ENCODE measurements around the gene SCNN1A.

The SCNN1A gene

GRCh38 chr12:6324936-6325750 lies 50.2 kb downstream of the SCNN1A start:
- Histone ChIP-seq H3K36me3 (ENCODE audit: control insufficient read depth, low read depth, low read length) (peaks cover 18% of the 10 kb centered on the region), H3K27me3 (ENCODE audit: control insufficient read depth, insufficient read depth, low read length) (no peaks in the 10 kb centered on the region), H3K4me1 (ENCODE audit: control insufficient read depth, low read depth, low read length) (peaks cover 49% of the 10 kb centered on the region), H3K9ac (ENCODE audit: low read length) (no peak overlapping the region), H3K4me3 (ENCODE audit: low read length) (no peak overlapping the region), H3K27ac (ENCODE audit: low read length) (no peak overlapping the region), H3K9me3 (ENCODE audit: control insufficient read depth, low read depth, low read length) (no peaks in the 10 kb centered on the region)

GRCh38 chr12:6323995-6324711 lies 51.2 kb downstream of the SCNN1A start:
- peak overlapping the region; percentile 38 for H3K4me3 ChIP-seq (ENCODE audit: low read length)
- H3K27ac ChIP-seq (ENCODE audit: low read length): peak overlapping the region; percentile 86
- H3K4me1 ChIP-seq (ENCODE audit: control insufficient read depth, low read depth, low read length): peaks cover 49% of the 10 kb centered on the region
- H3K27me3 ChIP-seq (ENCODE audit: control insufficient read depth, insufficient read depth, low read length): no peaks in the 10 kb centered on the region
- H3K36me3 ChIP-seq (ENCODE audit: control insufficient read depth, low read depth, low read length): peaks cover 23% of the 10 kb centered on the region
- no peaks in the 10 kb centered on the region for H3K9me3 ChIP-seq (ENCODE audit: control insufficient read depth, low read depth, low read length)
- peak overlapping the region; percentile 72 for H3K9ac ChIP-seq (ENCODE audit: low read length)

DNA sequence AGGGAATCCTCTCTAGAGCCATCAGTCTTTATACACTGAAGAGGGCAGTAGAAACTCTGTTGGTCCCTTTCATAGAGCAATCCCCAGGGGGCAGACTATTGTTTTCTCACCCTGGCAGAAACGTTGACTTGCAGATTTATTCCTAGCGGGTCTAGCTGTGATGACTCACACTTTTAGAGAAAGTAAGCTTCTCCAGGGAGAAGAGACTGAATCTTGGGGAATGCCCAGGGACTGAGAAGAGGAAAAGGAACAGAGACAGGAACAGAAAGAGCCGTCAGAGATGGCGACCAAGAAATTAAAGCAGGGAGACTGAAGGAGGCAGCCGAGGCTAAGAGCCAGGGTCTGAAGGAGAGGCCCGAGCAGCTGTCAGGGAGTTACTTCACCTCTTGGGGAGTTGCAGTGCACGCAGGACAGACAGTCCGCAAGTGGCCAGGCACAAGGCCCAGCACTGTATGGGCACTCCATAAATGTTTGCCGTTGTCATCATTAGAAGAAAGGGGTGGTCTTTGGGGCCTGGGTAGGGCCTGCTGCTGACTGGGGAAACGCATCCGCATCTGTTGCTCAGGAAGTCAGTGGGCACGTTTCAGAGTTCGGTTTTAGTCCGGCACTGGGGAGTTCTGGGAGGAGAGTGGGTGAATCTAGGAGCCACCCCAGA lies 51.9 kb downstream of the SCNN1A start:
- Histone ChIP-seq H3K36me3 (ENCODE audit: control insufficient read depth, low read depth, low read length) (peaks cover 20% of the 10 kb centered on the region), H3K4me1 (ENCODE audit: control insufficient read depth, low read depth, low read length) (peaks cover 49% of the 10 kb centered on the region), H3K27ac (ENCODE audit: low read length) (peak overlapping the region; percentile 86), H3K27me3 (ENCODE audit: control insufficient read depth, insufficient read depth, low read length) (no peaks in the 10 kb centered on the region), H3K9ac (ENCODE audit: low read length) (peak overlapping the region; percentile 72), H3K4me3 (ENCODE audit: low read length) (peak overlapping the region; percentile 38), H3K9me3 (ENCODE audit: control insufficient read depth, low read depth, low read length) (no peaks in the 10 kb centered on the region)

GRCh38 chr12:6322969-6323339 lies 52.4 kb downstream of the SCNN1A start:
- H3K27me3 ChIP-seq (ENCODE audit: control insufficient read depth, insufficient read depth, low read length): no peaks in the 10 kb centered on the region
- H3K9ac ChIP-seq (ENCODE audit: low read length): peak overlapping the region; percentile 33
- H3K9me3 ChIP-seq (ENCODE audit: control insufficient read depth, low read depth, low read length): no peaks in the 10 kb centered on the region
- H3K36me3 ChIP-seq (ENCODE audit: control insufficient read depth, low read depth, low read length): peaks cover 14% of the 10 kb centered on the region
- H3K27ac ChIP-seq (ENCODE audit: low read length): peak overlapping the region; percentile 67
- H3K4me1 ChIP-seq (ENCODE audit: control insufficient read depth, low read depth, low read length): peaks cover 47% of the 10 kb centered on the region
- H3K4me3 ChIP-seq (ENCODE audit: low read length): peak overlapping the region; percentile 28

DNA sequence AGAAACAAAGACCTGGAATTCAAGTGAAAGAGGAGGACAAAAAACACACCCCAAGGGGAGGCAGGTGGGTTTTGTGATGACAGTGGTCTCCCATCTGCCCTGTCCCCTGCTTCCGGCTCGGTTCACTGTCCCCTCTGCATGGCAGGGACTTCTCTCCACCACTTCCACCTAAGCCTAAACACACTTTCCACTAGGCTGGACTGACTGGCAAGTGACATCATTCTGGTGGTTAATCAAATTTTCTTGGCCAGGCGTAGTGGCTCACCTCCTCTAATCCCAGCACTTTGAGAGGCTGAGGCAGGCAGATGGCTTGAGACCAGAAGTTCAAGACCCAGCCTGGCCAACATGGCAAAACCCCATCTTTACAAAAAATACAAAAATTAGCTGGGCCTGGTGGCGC lies 53.0 kb downstream of the SCNN1A start:
- Histone ChIP-seq H3K36me3 (ENCODE audit: control insufficient read depth, low read depth, low read length) (peaks cover 13% of the 10 kb centered on the region), H3K27me3 (ENCODE audit: control insufficient read depth, insufficient read depth, low read length) (no peaks in the 10 kb centered on the region), H3K9me3 (ENCODE audit: control insufficient read depth, low read depth, low read length) (no peaks in the 10 kb centered on the region), H3K9ac (ENCODE audit: low read length) (no peak overlapping the region), H3K4me3 (ENCODE audit: low read length) (no peak overlapping the region), H3K27ac (ENCODE audit: low read length) (peak overlapping the region; percentile 8), H3K4me1 (ENCODE audit: control insufficient read depth, low read depth, low read length) (peaks cover 44% of the 10 kb centered on the region)

DNA sequence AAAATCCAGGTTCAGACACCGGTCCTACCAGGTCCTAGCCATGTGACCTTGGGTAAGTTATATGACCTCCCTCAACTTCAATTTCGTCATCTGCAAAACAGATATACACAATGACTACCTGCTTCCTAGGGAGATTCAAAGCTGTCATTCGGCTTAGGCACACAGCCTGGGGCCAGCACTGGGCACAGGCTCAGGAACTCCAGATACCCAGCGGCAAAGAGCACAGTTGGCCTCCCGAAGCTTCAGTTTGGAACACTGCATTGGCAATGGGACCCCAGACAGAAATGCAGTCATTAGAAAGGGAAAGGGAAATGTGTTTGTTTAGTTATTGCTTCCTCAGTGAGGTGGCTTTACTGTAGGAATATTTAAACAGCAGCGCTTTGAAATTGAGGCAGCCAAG lies 53.5 kb downstream of the SCNN1A start:
- Histone ChIP-seq H3K36me3 (ENCODE audit: control insufficient read depth, low read depth, low read length) (peaks cover 13% of the 10 kb centered on the region), H3K9me3 (ENCODE audit: control insufficient read depth, low read depth, low read length) (no peaks in the 10 kb centered on the region), H3K4me1 (ENCODE audit: control insufficient read depth, low read depth, low read length) (peaks cover 41% of the 10 kb centered on the region), H3K27me3 (ENCODE audit: control insufficient read depth, insufficient read depth, low read length) (no peaks in the 10 kb centered on the region), H3K4me3 (ENCODE audit: low read length) (no peak overlapping the region), H3K27ac (ENCODE audit: low read length) (peak overlapping the region; percentile 8), H3K9ac (ENCODE audit: low read length) (no peak overlapping the region)

DNA sequence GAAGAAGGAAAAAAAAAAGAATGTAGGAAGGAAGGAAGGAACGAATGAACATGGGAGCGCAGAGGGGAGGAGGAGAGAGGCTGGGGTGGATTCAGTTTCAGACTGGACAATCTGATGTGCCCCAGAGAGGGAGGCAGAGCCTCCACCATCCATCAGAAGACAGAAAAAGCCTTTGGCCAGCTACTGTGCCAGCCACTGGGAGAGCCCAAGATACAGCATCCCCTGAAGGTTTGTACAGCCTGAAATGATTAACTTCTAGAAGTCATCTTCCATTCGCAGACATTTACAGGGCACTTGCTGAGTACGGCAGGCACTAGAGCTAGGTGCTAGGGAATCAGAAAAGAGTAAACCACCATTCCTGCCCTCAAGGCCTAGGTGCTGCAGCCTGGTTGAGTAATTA lies 55.9 kb downstream of the SCNN1A start:
- no peaks in the 10 kb centered on the region for H3K27me3 ChIP-seq (ENCODE audit: control insufficient read depth, insufficient read depth, low read length)
- H3K9ac ChIP-seq (ENCODE audit: low read length): no peak overlapping the region
- no peaks in the 10 kb centered on the region for H3K9me3 ChIP-seq (ENCODE audit: control insufficient read depth, low read depth, low read length)
- H3K36me3 ChIP-seq (ENCODE audit: control insufficient read depth, low read depth, low read length): peaks cover 13% of the 10 kb centered on the region
- H3K4me3 ChIP-seq (ENCODE audit: low read length): no peak overlapping the region
- no peak overlapping the region for H3K27ac ChIP-seq (ENCODE audit: low read length)
- peaks cover 23% of the 10 kb centered on the region for H3K4me1 ChIP-seq (ENCODE audit: control insufficient read depth, low read depth, low read length)

DNA sequence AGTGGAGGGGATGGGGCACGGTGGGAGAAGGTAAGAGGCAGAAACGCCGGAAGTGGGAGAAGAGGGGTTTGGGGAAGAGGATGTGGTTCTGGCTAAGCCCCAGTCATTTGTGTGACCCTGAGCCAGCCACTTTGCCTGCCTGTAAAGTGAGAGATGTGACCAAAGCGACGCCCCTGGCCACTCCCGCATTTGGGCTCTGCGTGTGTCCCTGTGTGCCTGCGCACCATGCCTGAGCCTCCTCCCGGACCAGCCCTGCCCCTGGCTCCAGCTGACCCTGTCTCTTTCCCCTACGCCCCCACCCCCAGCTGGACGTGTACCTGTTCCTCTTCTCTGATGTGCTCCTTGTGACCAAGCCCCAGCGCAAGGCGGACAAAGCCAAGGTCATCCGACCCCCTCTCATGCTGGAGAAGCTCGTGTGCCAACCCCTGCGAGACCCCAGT lies 56.9 kb downstream of the SCNN1A start:
- H3K9ac ChIP-seq (ENCODE audit: low read length): no peak overlapping the region
- H3K27me3 ChIP-seq (ENCODE audit: control insufficient read depth, insufficient read depth, low read length): no peaks in the 10 kb centered on the region
- H3K9me3 ChIP-seq (ENCODE audit: control insufficient read depth, low read depth, low read length): no peaks in the 10 kb centered on the region
- H3K36me3 ChIP-seq (ENCODE audit: control insufficient read depth, low read depth, low read length): peaks cover 17% of the 10 kb centered on the region
- no peak overlapping the region for H3K4me3 ChIP-seq (ENCODE audit: low read length)
- H3K27ac ChIP-seq (ENCODE audit: low read length): no peak overlapping the region
- peaks cover 16% of the 10 kb centered on the region for H3K4me1 ChIP-seq (ENCODE audit: control insufficient read depth, low read depth, low read length)

DNA sequence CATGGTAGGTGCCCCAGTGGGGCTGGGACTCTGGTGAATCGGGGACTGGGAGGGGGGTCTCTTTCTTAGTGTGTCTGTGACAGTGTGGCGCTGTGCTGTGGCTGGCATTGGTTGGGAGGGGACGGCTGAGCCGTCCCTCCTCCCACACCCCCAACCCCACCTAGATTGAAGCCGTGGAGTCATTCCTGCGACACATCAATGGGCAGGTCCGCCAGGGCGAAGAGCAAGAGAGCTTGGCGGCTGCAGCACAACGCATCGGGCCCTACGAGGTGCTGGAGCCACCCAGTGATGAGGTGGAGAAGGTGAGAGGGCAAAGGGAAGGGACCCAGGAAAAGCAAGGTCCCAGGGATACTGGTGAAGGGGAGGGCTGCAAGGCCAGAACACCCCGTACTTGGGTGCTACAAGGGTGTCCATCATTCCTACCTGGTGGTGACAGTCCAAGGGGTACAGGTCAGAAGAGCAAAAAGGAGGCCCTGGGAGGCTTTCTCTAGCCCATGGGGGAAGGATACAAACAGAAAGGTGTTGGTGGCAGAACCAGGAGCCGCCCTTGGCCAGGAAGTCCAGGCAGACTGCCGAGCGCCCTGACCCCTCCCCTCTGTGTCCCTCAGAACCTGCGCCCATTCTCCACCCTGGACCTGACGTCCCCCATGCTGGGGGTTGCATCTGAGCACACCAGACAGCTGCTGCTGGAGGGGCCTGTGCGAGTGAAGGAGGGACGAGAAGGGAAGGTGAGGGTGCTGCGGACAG lies 57.5 kb downstream of the SCNN1A start:
- H3K4me3 ChIP-seq (ENCODE audit: low read length): no peak overlapping the region
- no peaks in the 10 kb centered on the region for H3K9me3 ChIP-seq (ENCODE audit: control insufficient read depth, low read depth, low read length)
- no peak overlapping the region for H3K27ac ChIP-seq (ENCODE audit: low read length)
- no peaks in the 10 kb centered on the region for H3K27me3 ChIP-seq (ENCODE audit: control insufficient read depth, insufficient read depth, low read length)
- H3K4me1 ChIP-seq (ENCODE audit: control insufficient read depth, low read depth, low read length): peaks cover 14% of the 10 kb centered on the region
- no peak overlapping the region for H3K9ac ChIP-seq (ENCODE audit: low read length)
- peaks cover 21% of the 10 kb centered on the region for H3K36me3 ChIP-seq (ENCODE audit: control insufficient read depth, low read depth, low read length)

GRCh38 chr12:6316921-6317692 lies 58.3 kb downstream of the SCNN1A start:
- no peak overlapping the region for H3K9ac ChIP-seq (ENCODE audit: low read length)
- no peak overlapping the region for H3K4me3 ChIP-seq (ENCODE audit: low read length)
- H3K9me3 ChIP-seq (ENCODE audit: control insufficient read depth, low read depth, low read length): no peaks in the 10 kb centered on the region
- no peaks in the 10 kb centered on the region for H3K27me3 ChIP-seq (ENCODE audit: control insufficient read depth, insufficient read depth, low read length)
- H3K36me3 ChIP-seq (ENCODE audit: control insufficient read depth, low read depth, low read length): peaks cover 21% of the 10 kb centered on the region
- no peak overlapping the region for H3K27ac ChIP-seq (ENCODE audit: low read length)
- peaks cover 9% of the 10 kb centered on the region for H3K4me1 ChIP-seq (ENCODE audit: control insufficient read depth, low read depth, low read length)
